Epithelial cell of proximal tubule (primary cell): ENCODE data around the gene MSH3. TPM values are rescaled to one million over a fixed set of nuclear protein-coding genes. Genes with fewer than 3 reads are reported as not detected.
"Not testable (repeated sequence)": the region's sequence is repeated elsewhere in the genome, so short reads cannot be mapped to it uniquely, and the experiment has no call there.

Experiments used
- DNase-seq: peaks from one replicate; pipeline ENCODE4 v3.0.0-alpha.2; 2011; ENCODE audit warnings: low read depth
- H3K4me3 ChIP-seq: 2 replicates; pipeline ENCODE4 v1.5.1; 2011; ENCODE audit warnings: low read depth, mild to moderate bottlenecking, low read length
- CTCF ChIP-seq: conservative IDR thresholded peaks from 2 replicates; pipeline ENCODE4 v1.5.1; 2012; ENCODE audit warnings: low read depth, mild to moderate bottlenecking, low read length
- total RNA-seq: library from RNA; depleted of rRNA; stranded (reverse); fragments of >200 nt; gene quantifications from 2 replicates; pipeline ENCODE4 v1.2.3, GENCODE V29; 2015

MSH3 gene
- total RNA-seq, 1 donor from 2014 or later, result 8.8 TPM

DNA sequence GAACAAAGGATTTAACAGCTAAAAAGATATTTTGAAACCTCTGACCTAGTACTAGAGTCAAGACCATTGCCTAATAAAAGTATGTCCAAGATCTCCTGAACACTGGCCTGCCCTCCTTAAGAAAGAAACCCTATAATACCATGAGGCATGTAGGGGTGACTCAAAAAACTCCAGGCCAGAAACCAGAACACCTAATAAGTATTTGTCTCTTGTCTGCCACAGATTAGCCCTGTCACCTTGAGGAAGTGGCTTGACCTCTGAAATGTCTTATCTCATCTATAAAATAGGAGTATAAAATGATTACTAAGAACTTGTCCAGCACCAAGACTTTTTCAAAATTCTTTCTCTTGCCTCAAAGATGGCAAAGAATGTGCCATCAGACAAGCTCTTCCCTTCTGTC, 180.3 kb downstream of the MSH3 start:
- no peak overlapping the region for H3K4me3 ChIP-seq
- no peak for DNase-seq
- TF ChIP-seq CTCF, result no peak

GRCh38 chr5:80835128-80835527, 180.7 kb downstream of the MSH3 start:
- TF ChIP-seq CTCF, result no peak
- H3K4me3 ChIP-seq, result no peak overlapping the region
- no peak for DNase-seq

DNA sequence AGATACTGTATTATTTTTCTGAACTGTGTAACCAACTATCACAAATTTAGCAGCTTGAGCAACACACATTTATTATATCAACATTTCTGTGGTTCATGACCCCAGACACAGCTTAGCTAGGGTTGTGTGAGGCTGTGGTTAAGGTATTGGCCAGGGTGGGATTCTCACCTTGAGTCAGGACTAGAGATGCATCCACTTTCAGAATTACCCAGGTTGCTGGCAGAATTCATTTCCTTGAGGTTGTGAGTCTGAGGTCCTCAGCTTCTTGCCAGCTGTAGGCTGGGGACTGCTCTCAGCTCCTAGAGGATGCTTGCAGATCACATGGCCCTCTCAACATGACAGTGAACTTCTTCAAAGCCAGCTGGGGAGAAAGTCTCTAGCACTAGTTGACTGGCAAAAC, 183.2 kb downstream of the MSH3 start:
- H3K4me3 ChIP-seq, result no peak overlapping the region
- TF ChIP-seq CTCF, result no peak
- DNase-seq, result no peak

DNA sequence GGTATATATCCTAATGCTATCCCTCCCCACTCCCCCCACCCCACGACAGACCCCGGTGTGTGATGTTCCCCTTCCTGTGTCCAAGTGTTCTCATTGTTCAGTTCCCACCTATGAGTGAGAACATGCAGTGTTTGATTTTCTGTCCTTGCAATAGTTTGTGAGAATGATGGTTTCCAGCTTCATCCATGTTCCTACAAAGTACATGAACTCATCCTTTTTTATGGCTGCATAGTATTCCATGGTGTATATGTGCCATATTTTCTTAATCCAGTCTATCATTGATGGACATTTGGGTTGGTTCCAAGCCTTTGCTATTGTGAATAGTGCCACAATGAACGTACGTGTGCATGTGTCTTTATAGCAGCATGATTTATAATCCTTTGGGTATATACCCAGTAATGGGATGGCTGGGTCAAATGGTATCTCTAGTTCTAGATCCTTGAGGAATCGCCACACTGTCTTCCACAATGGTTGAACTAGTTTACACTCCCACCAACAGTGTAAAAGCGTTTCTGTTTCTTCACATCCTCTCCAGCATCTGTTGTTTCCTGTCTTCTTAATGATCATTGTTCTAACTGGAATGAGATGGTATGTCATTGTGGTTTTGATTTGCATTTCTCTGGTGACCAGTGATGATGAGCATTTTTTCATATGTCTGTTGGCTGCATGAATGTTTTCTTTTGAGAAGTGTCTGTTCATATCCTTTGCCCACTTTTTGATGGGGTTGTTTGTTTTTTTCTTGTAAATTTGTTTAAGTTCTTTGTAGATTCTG, 186.8 kb downstream of the MSH3 start:
- not testable (repeated sequence) for DNase-seq, H3K4me3 ChIP-seq

DNA sequence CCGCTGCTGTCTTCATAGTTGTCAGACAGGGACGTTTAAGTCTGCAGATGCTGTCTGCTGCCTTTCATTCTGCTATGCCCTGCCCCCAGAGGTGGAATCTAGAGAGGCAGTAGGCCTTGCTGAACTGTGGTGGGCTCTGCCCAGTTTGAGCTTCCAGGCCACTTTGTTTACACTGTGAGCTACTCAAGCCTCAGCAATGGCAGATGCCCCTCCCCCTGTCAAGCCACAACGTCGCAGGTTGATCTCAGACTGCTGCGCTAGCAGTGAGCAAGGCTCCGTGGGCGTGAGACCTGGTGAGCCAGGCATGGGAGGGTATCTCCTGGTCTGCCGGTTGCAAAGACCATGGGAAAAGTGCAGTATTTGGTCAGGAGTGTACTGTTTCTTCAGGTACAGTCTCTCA, 192.0 kb downstream of the MSH3 start:
- H3K4me3 ChIP-seq, DNase-seq: not testable (repeated sequence)

DNA sequence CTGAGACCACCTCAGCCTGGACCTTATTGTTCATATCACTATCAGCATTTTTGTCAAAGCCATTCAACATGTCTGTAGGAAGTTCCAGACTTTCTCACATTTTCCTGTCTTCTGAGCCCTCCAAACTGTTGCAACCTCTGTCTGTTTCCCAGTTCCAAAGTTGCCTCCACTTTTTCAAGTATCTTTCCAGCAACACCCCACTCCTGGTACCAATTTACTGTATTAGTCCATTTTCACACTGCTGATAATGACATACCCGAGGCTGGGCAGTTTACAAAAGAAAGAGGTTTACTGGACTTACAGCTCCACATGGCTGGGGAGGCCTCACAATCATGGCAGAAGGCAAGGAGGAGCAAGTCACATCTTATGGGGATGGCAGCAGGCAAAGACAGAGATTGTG, 195.7 kb downstream of the MSH3 start:
- not testable (repeated sequence) for DNase-seq

GRCh38 chr5:80852331-80853245, 198.1 kb downstream of the MSH3 start:
- no peak for TF ChIP-seq CTCF
- DNase-seq, result no peak

More for the DNA sequence above, 195.7 kb downstream of the MSH3 start:
- not testable (repeated sequence) for H3K4me3 ChIP-seq

GRCh38 chr5:80853413-80853812, 199.0 kb downstream of the MSH3 start:
- no peak for TF ChIP-seq CTCF
- no peak overlapping the region for H3K4me3 ChIP-seq
- DNase-seq, result no peak

More at GRCh38 chr5:80852331-80853245, 198.1 kb downstream of the MSH3 start:
- no peak overlapping the region for H3K4me3 ChIP-seq
